GM18502 (cell line): ENCODE data around the gene REXO1.
A peak's percentile ranks its signal among the peaks of the same experiment; 100 is the strongest.

Experiments used
- ATAC-seq: cut with Tn5 transposase; IDR thresholded peaks from one replicate; pipeline ENCODE4 v1.9.1; 2021; ENCODE audit warnings: mild to moderate bottlenecking; ENCODE audit not compliant: unreplicated experiment, poor library complexity

REXO1 gene

GRCh38 chr19:1862424-1863327, 14.4 kb upstream of the REXO1 start:
- ATAC-seq, result peak; percentile 9

GRCh38 chr19:1862068-1862423, 13.8 kb upstream of the REXO1 start:
- ATAC-seq, result no peak

- no peak for ATAC-seq
Observed at GRCh38 chr19:1861599-1862031, 13.3 kb upstream of the REXO1 start.

GRCh38 chr19:1860821-1861598, 12.7 kb upstream of the REXO1 start:
- ATAC-seq, result no peak

- no peak for ATAC-seq
Observed at GRCh38 chr19:1860042-1860775, 11.9 kb upstream of the REXO1 start.

GRCh38 chr19:1859331-1859781, 11.1 kb upstream of the REXO1 start:
- no peak for ATAC-seq

GRCh38 chr19:1858412-1859081, 10.3 kb upstream of the REXO1 start:
- no peak for ATAC-seq

- ATAC-seq, result no peak
Observed at GRCh38 chr19:1857648-1858326, 9.5 kb upstream of the REXO1 start.

GRCh38 chr19:1856698-1857603, 8.7 kb upstream of the REXO1 start:
- ATAC-seq, result no peak

- no peak for ATAC-seq
Observed at GRCh38 chr19:1856345-1856697, 8.0 kb upstream of the REXO1 start.

GRCh38 chr19:1855828-1856255, 7.6 kb upstream of the REXO1 start:
- peak; percentile 3 for ATAC-seq

- peak; percentile 58 for ATAC-seq
Observed at GRCh38 chr19:1855040-1855827, 7.0 kb upstream of the REXO1 start.

- ATAC-seq, result no peak
Observed at GRCh38 chr19:1854542-1855039, 6.3 kb upstream of the REXO1 start.

GRCh38 chr19:1854039-1854541, 5.8 kb upstream of the REXO1 start:
- no peak for ATAC-seq

GRCh38 chr19:1853295-1854038, 5.2 kb upstream of the REXO1 start:
- ATAC-seq, result no peak

- no peak for ATAC-seq
Observed at GRCh38 chr19:1852581-1853128, 4.4 kb upstream of the REXO1 start.
